ENCODE data around the gene CABP1. TPM values are rescaled to one million over a fixed set of nuclear protein-coding genes. Genes with fewer than 3 reads are reported as not detected.

CABP1 gene
- polyA plus RNA-seq, 6 donors from 2014 or later: not detected

Other genes with a start within 250 kb of the CABP1 start
- 1,000 to 10,000 TPM in 1 of 6 donors, 100 to 1,000 TPM in 5; 716 to 1,228 (median 856) TPM for gene COX6A1, start 202.5 kb upstream of the CABP1 start, polyA plus RNA-seq (ENCODE audit: low read depth in 6 of 6)
- gene TRIAP1, start 194.2 kb upstream of the CABP1 start, polyA plus RNA-seq (ENCODE audit: low read depth in 6 of 6): 10 to 100 TPM; 49.1 to 66.6 (median 58.4) TPM
- 10 to 100 TPM in 5 of 6 donors, 1 to 10 TPM in 1; 9.7 to 16.3 (median 14.5) TPM for gene GATC, start 194.2 kb upstream of the CABP1 start, polyA plus RNA-seq (ENCODE audit: low read depth in 6 of 6)
- 100 to 1,000 TPM; 208 to 293 (median 218) TPM for gene SRSF9, start 170.9 kb upstream of the CABP1 start, polyA plus RNA-seq (ENCODE audit: low read depth in 6 of 6)
- 100 to 1,000 TPM; 206 to 326 (median 268) TPM for gene DYNLL1, start 144.5 kb upstream of the CABP1 start, polyA plus RNA-seq (ENCODE audit: low read depth in 6 of 6)
- gene COQ5, start 111.5 kb upstream of the CABP1 start, polyA plus RNA-seq (ENCODE audit: low read depth in 6 of 6): 10 to 100 TPM; 25.2 to 56.5 (median 35.1) TPM
- 100 to 1,000 TPM in 2 of 6 donors, 10 to 100 TPM in 4; 77.2 to 133 (median 94.7) TPM for gene RNF10, start 106.3 kb upstream of the CABP1 start, polyA plus RNA-seq (ENCODE audit: low read depth in 6 of 6)
- gene POP5, start 59.2 kb upstream of the CABP1 start, polyA plus RNA-seq (ENCODE audit: low read depth in 6 of 6): 100 to 1,000 TPM in 2 of 6 donors, 10 to 100 TPM in 4; 68.7 to 116 (median 94.6) TPM
- gene MLEC, start 46.5 kb downstream of the CABP1 start, polyA plus RNA-seq (ENCODE audit: low read depth in 6 of 6): 10 to 100 TPM; 32.0 to 43.8 (median 33.8) TPM
- 1 to 10 TPM in 5 of 6 donors, not detected in 1; 6.4 to 9.5 (median 7.3) TPM for gene UNC119B, start 69.8 kb downstream of the CABP1 start, polyA plus RNA-seq (ENCODE audit: low read depth in 6 of 6)
- 10 to 100 TPM in 1 of 6 donors, 1 to 10 TPM in 5; 3.4 to 17.4 (median 7.7) TPM for gene ACADS, start 85.2 kb downstream of the CABP1 start, polyA plus RNA-seq (ENCODE audit: low read depth in 6 of 6)